Measurements from ENCODE around the gene SAYSD1. TPM values are rescaled to one million over a fixed set of nuclear protein-coding genes. Genes with fewer than 3 reads are reported as not detected.
"Not testable (repeated sequence)": the region's sequence is repeated elsewhere in the genome, so short reads cannot be mapped to it uniquely, and the experiment has no call there.

Gene SAYSD1, protein sequence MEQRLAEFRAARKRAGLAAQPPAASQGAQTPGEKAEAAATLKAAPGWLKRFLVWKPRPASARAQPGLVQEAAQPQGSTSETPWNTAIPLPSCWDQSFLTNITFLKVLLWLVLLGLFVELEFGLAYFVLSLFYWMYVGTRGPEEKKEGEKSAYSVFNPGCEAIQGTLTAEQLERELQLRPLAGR
- 13.6 TPM for polyA plus RNA-seq (2013, experiment 1 of 2; ENCODE audit: insufficient read length)
- polyA plus RNA-seq (2013, experiment 2 of 2; ENCODE audit: insufficient read length): 13.5 TPM

GRCh38 chr6:39114704-39115599, at the start of gene SAYSD1:
SAYSD1 (minus strand) TSS chr6:39115186; CDS start chr6:39115089, 97 bp downstream.
- DNase-seq: peak; percentile 92

GRCh38 chr6:39157511-39157910, 42.5 kb upstream of the SAYSD1 start:
- no peak for DNase-seq

DNA sequence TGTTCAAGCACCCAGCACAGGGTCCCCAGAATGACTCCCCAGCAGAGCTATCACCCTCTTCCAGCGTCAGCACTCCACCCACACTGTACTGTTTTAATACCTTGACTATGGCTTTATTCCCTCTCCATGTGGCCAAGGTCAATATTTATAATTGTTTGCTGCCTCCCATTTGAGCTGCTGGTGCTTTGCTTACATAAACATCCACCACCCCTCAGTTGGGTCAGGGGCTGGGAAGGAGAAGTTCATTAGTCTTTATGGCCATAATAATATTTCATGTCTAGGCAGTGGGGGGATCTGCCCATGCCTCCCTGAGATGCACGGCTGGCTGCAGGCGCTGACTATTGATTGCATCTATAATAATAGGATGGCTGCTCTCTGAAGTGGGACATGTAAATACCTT, 41.8 kb upstream of the SAYSD1 start:
- no peak for DNase-seq

- no peak for DNase-seq
These were observed 39.7 kb upstream of the SAYSD1 start for GRCh38 chr6:39154705-39155104.

DNA sequence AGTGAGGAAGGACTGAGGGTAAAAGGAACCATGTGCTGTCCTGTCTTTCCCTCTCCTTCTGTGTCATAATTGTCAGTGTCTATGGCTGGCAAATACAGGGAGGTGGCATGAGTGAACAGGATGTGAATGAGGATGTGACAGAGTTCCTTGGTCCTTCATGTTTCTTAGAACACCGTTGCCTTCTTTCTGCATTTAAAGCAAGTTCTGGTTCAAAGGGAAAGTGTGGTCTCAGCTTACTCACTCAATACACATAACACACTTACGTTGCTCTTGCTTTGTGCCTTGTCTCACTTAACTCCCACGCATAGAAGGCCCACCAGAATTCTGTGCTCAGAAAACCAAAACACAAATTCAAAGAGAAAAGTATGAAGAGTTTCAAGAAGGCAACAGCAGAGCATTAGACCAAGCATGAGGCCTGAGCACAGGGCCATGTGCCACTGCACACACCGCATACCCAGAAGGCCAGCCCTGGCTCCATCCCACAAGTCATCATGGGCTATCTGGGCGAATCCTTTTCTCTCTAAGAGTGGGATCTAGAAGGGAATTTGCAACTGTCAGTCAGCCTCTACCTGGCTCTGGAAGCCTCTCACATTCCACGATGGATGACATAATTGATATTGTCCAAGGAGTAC, 38.9 kb upstream of the SAYSD1 start:
- no peak for DNase-seq

- DNase-seq: no peak
These were observed 37.3 kb upstream of the SAYSD1 start for GRCh38 chr6:39152262-39152661.

- DNase-seq: no peak
These were observed 36.2 kb upstream of the SAYSD1 start for GRCh38 chr6:39151211-39151610.

GRCh38 chr6:39144481-39145173, 29.6 kb upstream of the SAYSD1 start:
- no peak for DNase-seq

DNA sequence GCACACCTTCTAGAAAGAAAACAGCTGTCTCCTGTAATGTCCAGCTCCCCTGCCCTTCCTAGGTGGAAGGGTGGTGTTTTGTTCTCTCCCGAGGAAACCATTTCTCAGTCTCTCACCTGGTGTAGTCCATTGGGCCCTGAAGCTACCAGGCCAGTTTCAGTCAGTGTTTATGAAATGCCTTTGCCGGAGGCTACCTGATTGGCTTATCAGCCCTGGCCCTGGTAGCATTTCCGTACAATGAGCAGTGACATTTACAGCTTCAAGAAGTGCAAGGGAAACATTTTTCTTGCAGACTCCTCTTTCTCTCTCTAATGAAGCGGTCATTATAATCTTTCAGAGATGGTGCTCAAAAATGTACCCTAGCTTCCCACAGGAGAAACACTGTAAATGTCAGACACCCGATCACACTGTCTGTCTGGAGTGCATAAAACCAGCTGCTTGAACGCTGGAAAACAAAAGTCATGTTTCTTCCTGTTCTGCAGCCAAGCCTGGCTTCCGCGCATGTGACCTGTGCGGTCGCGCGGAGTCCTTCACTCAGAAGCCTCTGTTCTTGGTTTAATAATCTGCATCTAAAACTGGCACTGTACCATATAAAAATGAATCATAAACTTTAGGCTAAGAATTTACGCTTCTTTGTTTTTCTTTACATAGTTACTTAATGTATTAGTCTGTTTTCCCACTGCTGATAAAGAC, 28.4 kb upstream of the SAYSD1 start:
- no peak for DNase-seq

DNA sequence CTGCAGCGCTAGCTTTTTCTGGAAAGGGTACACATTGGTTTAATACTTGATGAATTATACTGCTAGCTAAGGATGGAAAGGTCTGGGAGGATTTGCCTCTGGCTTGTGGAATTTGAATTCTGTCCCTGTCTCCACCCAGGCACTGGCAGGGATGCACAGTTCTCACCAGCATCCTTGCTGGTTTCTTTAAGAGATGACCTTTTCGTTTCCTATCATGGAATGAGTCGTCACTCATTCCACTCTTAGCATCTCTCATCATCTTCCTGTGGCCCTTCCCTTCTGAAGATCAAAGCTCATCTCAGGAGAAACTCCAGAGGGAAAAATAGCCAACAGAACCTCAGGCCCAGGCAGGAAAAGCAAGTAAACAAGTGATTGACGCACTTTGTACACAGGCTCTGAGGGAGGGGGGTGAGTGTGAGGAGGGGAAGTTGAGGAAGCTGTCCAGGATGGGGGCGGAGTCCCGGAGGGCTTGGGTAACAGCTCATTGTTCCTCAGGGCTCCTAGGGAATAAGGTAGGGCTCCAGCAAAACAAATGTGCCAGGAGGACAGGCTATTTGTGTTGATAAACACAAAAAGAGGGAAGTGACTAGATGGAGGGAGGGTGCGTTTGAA, 25.7 kb upstream of the SAYSD1 start:
- DNase-seq: no peak

- peak; percentile 29 for DNase-seq
These were observed 22.3 kb upstream of the SAYSD1 start for GRCh38 chr6:39137245-39137644.

GRCh38 chr6:39136207-39136606, 21.2 kb upstream of the SAYSD1 start:
- DNase-seq: not testable (repeated sequence)

DNA sequence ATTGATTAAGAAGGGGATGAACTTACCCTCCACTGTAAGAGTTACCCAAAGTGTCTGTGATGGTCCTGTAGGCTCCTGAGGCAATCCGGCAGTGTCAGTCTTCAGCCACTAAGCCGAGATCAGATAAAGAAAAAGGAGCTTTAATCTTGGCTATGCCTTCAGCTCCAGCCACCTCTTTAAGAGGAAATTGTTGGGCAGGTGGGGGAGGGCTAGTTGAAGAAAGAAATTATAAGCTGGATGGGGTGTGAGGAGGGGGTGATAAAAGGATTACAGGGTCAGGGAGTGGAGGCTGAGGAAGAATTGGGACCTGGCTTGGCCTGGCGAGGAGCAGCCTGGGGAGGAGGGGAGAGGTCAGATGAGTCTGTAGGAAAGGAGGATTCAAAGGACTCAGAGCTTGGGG, 19.8 kb upstream of the SAYSD1 start:
- not testable (repeated sequence) for DNase-seq

GRCh38 chr6:39130691-39131090, 15.7 kb upstream of the SAYSD1 start:
- DNase-seq: no peak

GRCh38 chr6:39128832-39129231, 13.8 kb upstream of the SAYSD1 start:
- DNase-seq: no peak

DNA sequence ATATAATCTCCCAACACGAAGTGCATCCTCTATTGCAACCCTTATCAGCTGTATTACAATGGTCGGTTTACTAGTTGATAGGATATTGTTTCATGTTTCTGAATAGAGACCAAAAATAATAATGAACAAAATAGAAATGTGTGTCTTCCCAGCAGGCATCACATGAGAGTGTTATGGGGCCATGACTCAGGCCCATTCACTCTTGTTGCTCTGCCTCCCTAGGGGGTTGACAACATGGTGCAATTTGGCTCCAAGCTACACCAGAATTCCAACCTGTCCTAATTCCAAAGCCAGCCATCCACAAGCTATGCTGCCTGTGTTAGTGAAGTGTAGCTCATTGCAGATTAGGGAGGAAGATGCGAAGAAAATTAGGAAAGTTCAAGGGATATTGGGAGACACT, 13.1 kb upstream of the SAYSD1 start:
- no peak for DNase-seq

- DNase-seq: no peak
These were observed 9.1 kb upstream of the SAYSD1 start for GRCh38 chr6:39124114-39124513.

- no peak for DNase-seq
These were observed 3.9 kb upstream of the SAYSD1 start for GRCh38 chr6:39118921-39119320.

- DNase-seq: no peak
These were observed 640 bp downstream of the SAYSD1 start for GRCh38 chr6:39114388-39114703.

DNA sequence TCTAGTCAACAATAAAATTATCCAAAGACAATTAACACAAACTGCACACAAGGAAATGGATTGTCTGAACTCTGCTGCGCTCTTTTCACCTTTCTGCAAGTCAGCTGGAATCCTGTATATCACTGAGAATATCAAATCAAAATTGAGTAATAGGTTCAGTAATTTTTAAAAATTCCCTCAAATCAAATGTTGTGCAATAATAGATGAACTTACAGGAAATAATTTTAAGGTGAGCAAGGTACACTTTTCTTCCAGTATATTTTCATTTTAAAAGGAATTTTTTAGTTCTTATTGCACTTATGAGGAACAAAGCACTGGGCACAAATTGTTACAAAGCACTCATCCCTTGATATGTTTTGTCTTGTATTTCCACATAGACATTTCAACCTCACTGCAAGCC, 1.2 kb downstream of the SAYSD1 start:
- DNase-seq: no peak

DNA sequence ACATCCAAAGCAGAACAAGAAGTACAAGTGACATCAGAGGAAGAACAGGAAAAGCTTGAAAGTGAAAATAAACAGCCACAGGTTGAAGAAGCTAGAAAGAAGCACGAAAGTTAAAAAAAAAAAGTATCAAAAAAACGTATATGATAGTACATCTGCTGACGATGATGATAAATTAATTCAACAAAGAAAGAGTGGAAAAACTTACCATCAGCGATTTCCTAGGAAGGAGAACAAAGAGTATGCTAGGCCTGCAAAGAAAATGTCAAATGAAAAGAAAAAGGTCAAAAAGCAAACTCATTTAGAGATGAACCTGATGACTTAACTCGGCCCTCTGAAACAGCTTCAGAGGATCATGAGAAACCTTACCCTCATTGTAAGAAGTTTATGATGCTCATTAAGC, 3.7 kb downstream of the SAYSD1 start:
- DNase-seq: no peak
